Transverse colon (tissue), 4 donors: ENCODE data around the gene OAT.

Source experiments
- CTCF ChIP-seq, 5 experiments: fragments of 200-600 bp in 3 of 5; fragments of 450-650 bp in 2 of 5; sonication (generic) in 3 of 5; IDR thresholded peaks; 1 replicate in 2 of 5; 2 replicates in 3 of 5; pipeline ENCODE4 v1.5.1; 2016 to 2017; ENCODE audit warnings: antibody characterized with exemption in 5 of 5, inconsistent platforms in 3 of 5, mild to moderate bottlenecking in 2 of 5, moderate library complexity in 1 of 5
- EP300 ChIP-seq: sonication (generic); formaldehyde crosslinking; IDR thresholded peaks from one replicate; pipeline ENCODE4 v1.6.1; 2017; ENCODE audit warnings: antibody characterized with exemption, low read depth
- POLR2A ChIP-seq: fragments of 450-650 bp; IDR thresholded peaks from one replicate; pipeline ENCODE4 v1.6.1; 2016; ENCODE audit warnings: antibody characterized with exemption, mild to moderate bottlenecking, moderate library complexity
- POLR2AphosphoS5 ChIP-seq, 3 donors: sonication (generic); formaldehyde crosslinking; IDR thresholded peaks; one replicate each; pipeline ENCODE4 v1.6.1; 2016; ENCODE audit warnings: antibody characterized with exemption in 3 of 3

DNA sequence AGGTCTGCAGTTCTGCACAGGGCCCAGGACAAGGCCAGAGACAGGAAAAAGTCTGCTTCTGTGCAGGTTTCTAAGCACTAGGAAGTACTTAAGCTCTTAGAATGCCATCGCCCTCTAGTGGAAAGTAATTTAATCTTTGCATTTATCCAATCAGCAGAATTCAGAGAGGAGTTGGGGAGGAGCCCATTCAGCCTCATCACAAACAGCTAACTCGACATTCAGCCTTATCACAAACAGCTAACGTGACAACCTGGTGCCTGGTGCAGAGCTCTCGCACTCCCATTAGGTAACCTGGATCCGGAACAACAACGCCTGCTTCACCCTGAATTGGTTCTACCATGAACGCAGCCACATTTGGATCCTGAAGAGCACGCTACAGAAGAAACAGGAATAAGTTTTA lies 15.2 kb downstream of the OAT start:
- peak; percentile 46 to 63 (median 57) for TF ChIP-seq CTCF (IDR thresholded peaks at IDR 0.05)
- TF ChIP-seq POLR2A, result no peak
- TF ChIP-seq EP300, result no peak
- no peak for TF ChIP-seq POLR2AphosphoS5 (IDR thresholded peaks at IDR 0.05)
